HG03135 (cell line): ENCODE results near the gene CPM.

ENCODE experiments used
- ATAC-seq: cut with Tn5 transposase; IDR thresholded peaks from one replicate; pipeline ENCODE4 v1.9.1; 2021; ENCODE audit warnings: mild to moderate bottlenecking, moderate library complexity; ENCODE audit not compliant: unreplicated experiment

The CPM gene

GRCh38 chr12:68957273-68957672 is 24.3 kb upstream of the CPM start:
- no peak for ATAC-seq

GRCh38 chr12:68956466-68956865 is 23.5 kb upstream of the CPM start:
- ATAC-seq = no peak

GRCh38 chr12:68954811-68955210 is 21.8 kb upstream of the CPM start:
- no peak for ATAC-seq

- ATAC-seq = no peak
Measured at GRCh38 chr12:68953536-68953935, 20.6 kb upstream of the CPM start.

- ATAC-seq = no peak
Measured at GRCh38 chr12:68951652-68952051, 18.7 kb upstream of the CPM start.

- no peak for ATAC-seq
Measured at GRCh38 chr12:68950511-68950910, 17.5 kb upstream of the CPM start.

GRCh38 chr12:68945255-68945654 is 12.3 kb upstream of the CPM start:
- ATAC-seq = no peak

- no peak for ATAC-seq
Measured at GRCh38 chr12:68944296-68945076, 11.5 kb upstream of the CPM start.

- no peak for ATAC-seq
Measured at GRCh38 chr12:68943848-68944247, 10.9 kb upstream of the CPM start.

- no peak for ATAC-seq
Measured at GRCh38 chr12:68940731-68941130, 7.8 kb upstream of the CPM start.

- ATAC-seq = no peak
Measured at GRCh38 chr12:68939505-68939904, 6.5 kb upstream of the CPM start.

GRCh38 chr12:68934392-68934791 is 1.4 kb upstream of the CPM start:
- no peak for ATAC-seq

- ATAC-seq = peak; percentile 44
Measured at GRCh38 chr12:68932128-68932960, 627 bp downstream of the CPM start.

GRCh38 chr12:68930178-68930577 is 2.8 kb downstream of the CPM start:
- no peak for ATAC-seq

GRCh38 chr12:68924546-68924945 is 8.4 kb downstream of the CPM start:
- no peak for ATAC-seq

GRCh38 chr12:68919581-68920239 is 13.3 kb downstream of the CPM start:
- no peak for ATAC-seq

- ATAC-seq = no peak
Measured at GRCh38 chr12:68918960-68919359, 14.0 kb downstream of the CPM start.

GRCh38 chr12:68915055-68915454 is 17.9 kb downstream of the CPM start:
- no peak for ATAC-seq

- no peak for ATAC-seq
Measured at GRCh38 chr12:68913682-68914081, 19.3 kb downstream of the CPM start.

GRCh38 chr12:68912916-68913315 is 20.1 kb downstream of the CPM start:
- ATAC-seq = no peak

GRCh38 chr12:68911197-68911718 is 21.7 kb downstream of the CPM start:
- ATAC-seq = no peak
